Activated CD8-positive, alpha-beta T cell treated with anti-CD3 and anti-CD28 coated beads, Interleukin-2, amount 10 ng/mL, durations not matched to agents 7 days and 5 days (primary cell): ENCODE data around the gene POU6F2. TPM values are rescaled to one million over a fixed set of nuclear protein-coding genes. Genes with fewer than 3 reads are reported as not detected.
A peak's percentile ranks its signal among the peaks of the same experiment; 100 is the strongest.

Experiments
- ATAC-seq: fragments of 150-1000 bp; cut with Tn5 transposase; one replicate; pipeline ENCODE4 v1.10.0; 2021; ENCODE audit warnings: moderate library complexity
- CTCF ChIA-PET: fragments of 350-600 bp; sonication (Branson Sonifier 250); formaldehyde crosslinking; loops from one replicate; lab custom pipeline; 2021; ENCODE audit warnings: antibody characterized with exemption; lab: Charles Lee
- POLR2A ChIA-PET: fragments of 350-600 bp; sonication (Branson Sonifier 250); formaldehyde crosslinking; loops from one replicate; lab custom pipeline; 2021; ENCODE audit warnings: antibody characterized with exemption; lab: Charles Lee
- DNase-seq: peaks from one replicate; pipeline ENCODE4 v3.0.0-alpha.2; 2020
- H3K27ac Mint-ChIP-seq: one replicate; pipeline ENCODE4 v1.8.0; 2021; ENCODE audit warnings: mild to moderate bottlenecking, mixed read lengths
- H3K27me3 Mint-ChIP-seq: one replicate; pipeline ENCODE4 v1.8.0; 2021; ENCODE audit warnings: low read depth, mixed read lengths
- H3K36me3 Mint-ChIP-seq: one replicate; pipeline ENCODE4 v1.8.0; 2021; ENCODE audit warnings: low read depth, mixed read lengths
- H3K4me1 Mint-ChIP-seq: one replicate; pipeline ENCODE4 v1.8.0; 2021; ENCODE audit warnings: low read depth, mixed read lengths
- H3K4me3 Mint-ChIP-seq: one replicate; pipeline ENCODE4 v1.8.0; 2021; ENCODE audit warnings: mild to moderate bottlenecking, mixed read lengths
- H3K9me3 Mint-ChIP-seq: one replicate; pipeline ENCODE4 v1.8.0; 2022; ENCODE audit warnings: mixed read lengths; ENCODE audit not compliant: insufficient read depth
- total RNA-seq, 2 experiments: library from RNA; stranded (reverse); gene quantifications; one replicate each; pipeline ENCODE4 v1.2.3, GENCODE V29; 2021

POU6F2 gene
- total RNA-seq, 2 experiments from 2014 or later = not detected

- DNase-seq (no peak), ATAC-seq (no peak)
- Mint-ChIP-seq H3K27me3 (peaks cover 7% of the 10 kb centered on the region), H3K4me1 (no peaks in the 10 kb centered on the region), H3K9me3 (no peaks in the 10 kb centered on the region), H3K4me3 (no peak overlapping the region), H3K27ac (no peak overlapping the region), H3K36me3 (no peaks in the 10 kb centered on the region)
- CTCF ChIA-PET = no interaction called here
- POLR2A ChIA-PET = no interaction called here
Observed at GRCh38 chr7:39432368-39432767, 454.7 kb downstream of the POU6F2 start.

GRCh38 chr7:39432807-39433416, 455.2 kb downstream of the POU6F2 start:
- Mint-ChIP-seq H3K36me3 (no peaks in the 10 kb centered on the region), H3K9me3 (no peaks in the 10 kb centered on the region), H3K4me1 (no peaks in the 10 kb centered on the region), H3K27ac (no peak overlapping the region), H3K27me3 (peaks cover 9% of the 10 kb centered on the region), H3K4me3 (no peak overlapping the region)
- ATAC-seq (no peak), DNase-seq (no peak)
- ChIA-PET POLR2A (no interaction called here), CTCF (no interaction called here)

GRCh38 chr7:39433550-39433949, 455.8 kb downstream of the POU6F2 start:
- ChIA-PET POLR2A (no interaction called here), CTCF (no interaction called here)
- Mint-ChIP-seq H3K4me3 (no peak overlapping the region), H3K27me3 (peaks cover 9% of the 10 kb centered on the region), H3K4me1 (no peaks in the 10 kb centered on the region), H3K9me3 (no peaks in the 10 kb centered on the region), H3K36me3 (no peaks in the 10 kb centered on the region), H3K27ac (no peak overlapping the region)
- DNase-seq (no peak), ATAC-seq (no peak)

DNA sequence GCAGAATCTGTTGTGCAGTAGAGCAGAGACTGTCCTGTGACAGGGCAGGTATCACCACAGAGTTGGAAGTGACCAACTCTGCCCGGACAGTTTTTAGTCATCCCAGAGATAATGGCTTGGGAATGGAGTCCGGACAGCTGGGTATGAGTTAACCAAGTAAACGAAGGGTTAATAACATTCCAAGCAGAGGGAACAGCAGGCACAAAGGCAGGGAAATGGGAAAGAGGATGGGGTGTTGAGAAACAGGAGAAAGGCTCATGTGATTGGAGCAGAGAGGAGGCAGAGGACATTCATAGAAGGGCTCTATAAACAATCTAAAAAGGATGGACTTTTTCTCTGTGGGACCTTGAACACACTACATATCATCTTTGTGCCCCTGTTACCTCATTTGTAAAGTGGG, 456.3 kb downstream of the POU6F2 start:
- Mint-ChIP-seq H3K4me3 (no peak overlapping the region), H3K9me3 (no peaks in the 10 kb centered on the region), H3K27ac (no peak overlapping the region), H3K4me1 (no peaks in the 10 kb centered on the region), H3K27me3 (peaks cover 9% of the 10 kb centered on the region), H3K36me3 (no peaks in the 10 kb centered on the region)
- DNase-seq (no peak), ATAC-seq (no peak)
- CTCF ChIA-PET = no interaction called here
- POLR2A ChIA-PET = no interaction called here

DNA sequence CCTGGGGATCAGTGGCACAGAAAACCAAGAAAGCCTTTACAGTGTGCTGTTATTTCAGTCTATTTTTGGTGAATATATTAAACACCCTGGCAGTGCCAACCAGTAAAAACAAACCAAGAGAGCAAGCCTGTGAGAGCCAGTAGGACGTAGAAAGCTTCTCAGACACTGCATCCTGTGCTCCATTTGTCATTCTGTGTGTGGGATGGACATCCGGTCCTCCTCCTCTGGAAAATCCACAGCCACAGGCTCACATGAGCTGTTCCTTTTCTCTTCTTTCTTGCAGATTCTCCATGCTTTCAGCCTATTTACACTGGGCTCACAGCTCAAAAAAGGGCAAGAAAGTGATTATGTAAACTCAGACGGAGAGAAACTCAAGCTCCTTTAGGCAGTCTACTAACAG, 468.8 kb downstream of the POU6F2 start:
- ChIA-PET POLR2A (no interaction called here), CTCF (no interaction called here)
- Mint-ChIP-seq H3K27me3 (peaks cover 25% of the 10 kb centered on the region), H3K9me3 (no peaks in the 10 kb centered on the region), H3K27ac (no peak overlapping the region), H3K4me1 (no peaks in the 10 kb centered on the region), H3K36me3 (no peaks in the 10 kb centered on the region), H3K4me3 (no peak overlapping the region)
- no peak for ATAC-seq
- DNase-seq = no peak

DNA sequence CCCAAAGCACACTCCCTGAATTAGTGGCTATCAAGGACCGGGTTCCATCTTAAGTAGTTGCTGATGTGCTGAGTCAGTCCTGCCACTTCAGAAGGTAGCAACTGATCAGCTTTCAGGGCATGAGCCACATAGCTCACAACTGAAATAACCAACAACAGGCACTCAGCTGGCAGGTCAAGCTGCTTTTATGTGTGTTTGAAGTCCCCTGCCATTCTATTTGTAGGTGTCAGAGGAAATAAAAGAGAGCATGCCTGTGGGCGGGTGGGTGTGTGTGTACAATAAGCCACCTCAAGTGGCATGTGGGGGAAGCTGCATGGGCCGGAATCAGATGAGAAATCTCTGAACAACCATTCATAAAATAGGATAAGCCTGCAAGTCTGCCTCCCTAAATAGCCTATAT, 474.2 kb downstream of the POU6F2 start:
- H3K9me3 Mint-ChIP-seq = no peaks in the 10 kb centered on the region
- ATAC-seq (no peak), DNase-seq (no peak)
- POLR2A ChIA-PET = no interaction called here
- H3K27ac Mint-ChIP-seq = no peak overlapping the region
- no peaks in the 10 kb centered on the region for H3K4me1 Mint-ChIP-seq
- H3K4me3 Mint-ChIP-seq = no peak overlapping the region
- no peaks in the 10 kb centered on the region for H3K36me3 Mint-ChIP-seq
- CTCF ChIA-PET = interaction anchor here (1.1 to 3.4 kb wide), 3 partner anchors 11 to 67 kb away, joined by 3 to 25 read pairs (median 4); no protein-coding TSS in a partner anchor
- H3K27me3 Mint-ChIP-seq = peaks cover 23% of the 10 kb centered on the region

- Mint-ChIP-seq H3K36me3 (no peaks in the 10 kb centered on the region), H3K27me3 (peaks cover 20% of the 10 kb centered on the region), H3K4me1 (no peaks in the 10 kb centered on the region), H3K4me3 (no peak overlapping the region), H3K27ac (no peak overlapping the region), H3K9me3 (no peaks in the 10 kb centered on the region)
- ChIA-PET POLR2A (no interaction called here), CTCF (interaction anchor here (0.6 to 3.4 kb wide), 19 partner anchors 9 to 644 kb away, joined by 3 to 25 read pairs (median 4); no protein-coding TSS in a partner anchor)
- peak; percentile 82 for ATAC-seq
- peak; percentile 74 for DNase-seq
Observed at GRCh38 chr7:39453743-39454355, 476.1 kb downstream of the POU6F2 start.

- Mint-ChIP-seq H3K36me3 (no peaks in the 10 kb centered on the region), H3K27me3 (peaks cover 19% of the 10 kb centered on the region), H3K9me3 (no peaks in the 10 kb centered on the region), H3K4me3 (no peak overlapping the region), H3K4me1 (no peaks in the 10 kb centered on the region), H3K27ac (no peak overlapping the region)
- DNase-seq (no peak), ATAC-seq (no peak)
- ChIA-PET CTCF (no interaction called here), POLR2A (no interaction called here)
Observed at GRCh38 chr7:39458061-39458745, 480.5 kb downstream of the POU6F2 start.

- no peak overlapping the region for H3K27ac Mint-ChIP-seq
- DNase-seq (no peak), ATAC-seq (no peak)
- no peaks in the 10 kb centered on the region for H3K9me3 Mint-ChIP-seq
- no peak overlapping the region for H3K4me3 Mint-ChIP-seq
- POLR2A ChIA-PET = no interaction called here
- H3K4me1 Mint-ChIP-seq = no peaks in the 10 kb centered on the region
- H3K36me3 Mint-ChIP-seq = no peaks in the 10 kb centered on the region
- CTCF ChIA-PET = no interaction called here
- H3K27me3 Mint-ChIP-seq = peaks cover 21% of the 10 kb centered on the region
Observed at GRCh38 chr7:39459636-39460035, 481.9 kb downstream of the POU6F2 start.

- H3K27ac Mint-ChIP-seq = no peak overlapping the region
- CTCF ChIA-PET = no interaction called here
- H3K9me3 Mint-ChIP-seq = no peaks in the 10 kb centered on the region
Observed at GRCh38 chr7:39460486-39460885, 482.8 kb downstream of the POU6F2 start.

GRCh38 chr7:39461263-39461820, 483.6 kb downstream of the POU6F2 start:
- peaks cover 18% of the 10 kb centered on the region for H3K27me3 Mint-ChIP-seq
- H3K27ac Mint-ChIP-seq = no peak overlapping the region
- POLR2A ChIA-PET = no interaction called here

More at GRCh38 chr7:39460486-39460885, 482.8 kb downstream of the POU6F2 start:
- Mint-ChIP-seq H3K27me3 (peaks cover 21% of the 10 kb centered on the region), H3K36me3 (no peaks in the 10 kb centered on the region), H3K4me3 (no peak overlapping the region), H3K4me1 (peaks cover 7% of the 10 kb centered on the region)
- DNase-seq = no peak
- POLR2A ChIA-PET = no interaction called here
- ATAC-seq = no peak

DNA sequence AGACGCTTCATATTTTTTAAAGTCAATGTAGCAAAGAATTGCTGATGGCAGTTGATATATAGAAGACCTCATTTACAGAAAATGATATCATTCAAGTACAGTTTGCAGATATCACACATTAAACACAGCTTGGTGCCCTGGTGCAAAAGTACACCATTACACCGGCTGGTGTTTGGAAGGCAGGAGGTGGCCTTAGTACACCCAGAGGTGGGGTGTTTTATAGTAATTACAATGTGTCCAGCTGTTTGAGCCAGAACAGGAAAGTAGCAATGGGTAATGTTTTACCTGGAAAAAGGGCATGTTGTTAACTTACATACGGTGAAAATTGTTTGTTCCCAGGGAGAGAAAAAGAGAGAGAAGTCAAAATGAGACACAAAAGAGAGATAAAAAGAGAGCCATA, 485.5 kb downstream of the POU6F2 start:
- ATAC-seq (no peak), DNase-seq (no peak)
- no peaks in the 10 kb centered on the region for H3K36me3 Mint-ChIP-seq
- H3K9me3 Mint-ChIP-seq = no peaks in the 10 kb centered on the region
- CTCF ChIA-PET = interaction anchor here (1.1 to 3.1 kb wide), 2 partner anchors 9 to 11 kb away, joined by 4 to 17 read pairs; no protein-coding TSS in a partner anchor
- POLR2A ChIA-PET = no interaction called here
- no peak overlapping the region for H3K4me3 Mint-ChIP-seq
- no peak overlapping the region for H3K27ac Mint-ChIP-seq
- peaks cover 7% of the 10 kb centered on the region for H3K4me1 Mint-ChIP-seq
- peaks cover 26% of the 10 kb centered on the region for H3K27me3 Mint-ChIP-seq

More at GRCh38 chr7:39461263-39461820, 483.6 kb downstream of the POU6F2 start:
- no peak overlapping the region for H3K4me3 Mint-ChIP-seq
- DNase-seq (no peak), ATAC-seq (no peak)
- CTCF ChIA-PET = interaction anchor here (2.1 kb wide), 1 partner anchor 43 kb away, joined by 5 read pairs; no protein-coding TSS in a partner anchor
- H3K36me3 Mint-ChIP-seq = no peaks in the 10 kb centered on the region
- no peaks in the 10 kb centered on the region for H3K9me3 Mint-ChIP-seq
- H3K4me1 Mint-ChIP-seq = peaks cover 7% of the 10 kb centered on the region
